ENCODE data around the gene XRRA1.
"Not testable (repeated sequence)": the region's sequence is repeated elsewhere in the genome, so short reads cannot be mapped to it uniquely, and the experiment has no call there.

The XRRA1 gene

DNA sequence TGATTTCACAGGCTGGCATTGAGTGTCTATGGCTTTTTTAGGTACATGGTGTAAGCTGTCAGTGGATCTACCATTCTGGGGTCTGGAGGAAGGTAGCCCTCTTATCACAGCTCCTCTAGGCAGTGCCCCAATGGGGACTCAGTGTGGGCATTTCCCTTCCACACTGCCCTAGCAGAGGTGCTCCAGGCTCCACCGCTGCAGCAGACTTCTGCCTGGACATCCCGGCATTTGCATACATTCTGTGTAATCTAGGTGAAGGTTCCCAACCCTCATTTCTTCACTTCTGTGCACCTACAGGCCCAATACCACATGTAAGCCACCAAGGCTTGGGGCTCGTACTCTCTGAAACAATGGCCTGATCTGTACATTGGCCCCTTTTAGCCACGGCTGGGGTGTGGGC, 122.0 kb downstream of the XRRA1 start:
- DNase-seq (ENCODE audit: low spot score) = no peak

DNA sequence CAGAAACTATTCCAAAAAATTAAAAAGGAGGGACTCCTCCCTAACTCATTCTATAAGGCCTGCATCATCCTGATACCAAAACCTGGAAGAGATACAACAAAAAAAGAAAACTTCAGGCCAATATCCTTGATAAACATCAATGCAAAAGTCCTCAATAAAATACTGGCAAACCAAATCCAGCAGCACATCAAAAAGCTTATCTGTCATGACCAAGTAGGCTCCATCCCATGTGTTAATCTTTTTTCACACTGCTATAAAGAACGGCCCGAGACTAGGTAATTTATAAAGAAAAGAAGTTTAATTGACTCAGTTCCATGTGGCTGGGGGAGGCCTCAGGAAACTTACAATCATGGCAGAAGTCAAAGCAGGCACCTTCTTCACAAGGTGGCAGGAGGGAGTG, 123.3 kb downstream of the XRRA1 start:
- not testable (repeated sequence) for DNase-seq (ENCODE audit: low spot score)

DNA sequence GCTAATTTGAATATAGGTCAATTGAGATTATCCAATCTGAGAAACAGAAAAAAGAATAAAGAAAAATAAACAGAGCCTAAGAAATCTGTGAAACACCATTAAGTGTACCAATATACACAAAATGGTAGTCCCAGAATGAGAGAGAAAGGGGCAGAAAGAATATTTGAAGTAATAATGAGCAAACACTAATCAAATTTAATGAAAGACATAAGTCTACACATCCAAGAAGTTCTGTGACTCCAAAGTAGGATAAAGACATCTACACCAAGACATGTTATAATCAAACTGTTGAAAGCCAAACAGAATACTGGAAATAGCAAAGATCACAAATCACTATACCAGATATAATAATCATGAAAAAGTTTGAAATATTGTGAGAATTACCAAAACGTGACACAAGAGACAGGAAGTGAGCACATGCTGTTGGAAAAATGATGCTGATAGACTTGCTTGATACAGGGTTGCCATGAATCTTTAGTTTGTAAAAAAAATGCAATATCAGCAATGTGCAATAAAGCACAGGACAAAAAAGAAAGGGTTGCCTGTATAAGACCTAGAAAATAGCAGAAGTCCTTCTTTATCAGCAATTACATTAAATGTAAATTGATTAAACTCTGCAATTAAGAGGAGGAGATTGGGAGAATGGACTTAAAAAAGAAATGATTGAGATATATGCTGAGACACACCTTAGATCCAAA, 124.5 kb downstream of the XRRA1 start:
- DNase-seq (ENCODE audit: low spot score) = no peak

DNA sequence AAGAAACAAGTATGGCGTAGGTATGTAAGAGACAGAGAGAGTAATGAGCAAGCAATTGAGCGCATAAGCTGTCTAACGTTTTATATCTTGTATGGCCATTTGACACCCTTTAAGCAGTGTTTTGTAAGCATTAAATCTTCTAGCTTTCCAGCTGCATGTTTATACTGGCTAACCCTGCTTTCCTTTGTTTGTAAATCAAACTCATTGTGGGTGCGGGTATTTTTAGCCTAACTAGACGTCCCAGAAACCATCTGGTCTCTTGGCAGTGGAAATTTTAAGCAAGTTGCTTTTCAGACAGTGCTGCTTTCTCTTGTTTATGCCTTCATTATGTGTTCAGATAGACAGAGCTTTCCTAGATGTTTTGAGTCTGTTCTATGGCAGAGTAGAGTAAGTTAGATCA, 126.7 kb downstream of the XRRA1 start:
- no peak for DNase-seq (ENCODE audit: low spot score)

DNA sequence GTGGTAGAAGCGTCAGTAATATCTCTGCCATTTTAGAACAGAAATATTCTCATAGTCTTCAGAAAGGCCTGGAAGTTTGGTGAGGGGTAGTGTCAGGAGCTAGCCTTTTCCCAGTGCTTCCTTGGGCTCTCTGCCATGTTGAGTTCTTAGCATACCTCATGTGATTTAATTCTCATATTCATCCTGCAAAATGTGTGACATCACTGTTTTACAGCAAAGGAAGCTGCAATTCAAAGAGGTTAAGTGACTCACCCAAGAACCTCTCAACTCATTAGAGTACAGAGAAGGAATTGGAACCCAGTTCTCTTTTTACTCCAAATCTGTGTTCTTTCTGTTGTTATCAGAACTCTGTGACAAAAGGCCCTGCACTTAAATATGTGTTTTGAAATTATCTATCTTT, 128.1 kb downstream of the XRRA1 start:
- DNase-seq (ENCODE audit: low spot score) = no peak

DNA sequence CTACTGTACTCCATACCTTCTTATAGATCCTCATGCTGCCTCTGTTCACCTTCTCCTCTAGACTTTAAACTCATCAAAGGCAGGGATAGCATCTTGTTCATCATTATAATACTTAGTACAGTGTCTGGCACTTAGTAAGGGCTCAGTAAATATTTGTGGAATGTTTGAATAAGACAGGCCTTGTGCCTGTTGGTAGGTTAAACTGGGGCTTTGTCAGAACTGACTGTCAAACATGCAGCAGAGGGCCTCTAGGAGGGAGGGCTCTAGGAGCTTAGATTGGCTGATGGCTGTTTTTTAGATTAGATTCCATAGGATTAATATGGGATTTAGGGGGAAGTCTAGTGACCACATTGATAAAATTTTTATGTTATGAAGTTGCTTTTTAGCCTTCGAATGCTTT, 129.5 kb downstream of the XRRA1 start:
- no peak for DNase-seq (ENCODE audit: low spot score)

DNA sequence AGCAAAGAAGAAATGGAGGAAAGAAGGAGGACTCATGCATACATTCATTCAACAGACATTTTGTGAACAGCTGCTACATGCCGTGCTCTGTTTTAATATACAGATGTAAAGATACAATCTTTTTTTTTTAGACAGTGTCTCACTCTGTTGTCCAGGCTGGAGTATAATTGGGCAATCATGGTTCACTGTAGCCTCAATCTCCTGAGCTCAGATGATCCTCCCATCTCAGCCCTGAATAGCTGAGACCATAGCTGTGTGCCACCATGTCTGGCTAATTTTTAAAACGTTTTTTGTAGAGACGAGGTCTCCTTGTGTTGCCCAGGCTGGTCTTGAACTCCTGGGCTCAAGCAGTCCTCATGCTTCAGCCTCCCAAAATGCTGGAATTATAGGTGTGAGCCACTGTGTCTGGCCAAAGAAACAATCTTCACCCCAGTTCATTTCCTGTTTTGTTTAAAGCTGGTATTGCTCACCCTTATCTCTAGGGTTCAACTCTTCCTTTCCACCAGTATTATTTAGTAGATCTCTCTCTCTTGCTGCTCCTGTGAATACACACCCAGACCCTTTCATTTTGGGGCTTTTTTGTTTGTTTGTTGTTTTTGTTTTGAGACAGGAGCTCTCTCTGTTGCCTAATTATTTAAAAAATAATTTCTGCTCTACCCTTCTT, 130.5 kb downstream of the XRRA1 start:
- DNase-seq (ENCODE audit: low spot score) = no peak

DNA sequence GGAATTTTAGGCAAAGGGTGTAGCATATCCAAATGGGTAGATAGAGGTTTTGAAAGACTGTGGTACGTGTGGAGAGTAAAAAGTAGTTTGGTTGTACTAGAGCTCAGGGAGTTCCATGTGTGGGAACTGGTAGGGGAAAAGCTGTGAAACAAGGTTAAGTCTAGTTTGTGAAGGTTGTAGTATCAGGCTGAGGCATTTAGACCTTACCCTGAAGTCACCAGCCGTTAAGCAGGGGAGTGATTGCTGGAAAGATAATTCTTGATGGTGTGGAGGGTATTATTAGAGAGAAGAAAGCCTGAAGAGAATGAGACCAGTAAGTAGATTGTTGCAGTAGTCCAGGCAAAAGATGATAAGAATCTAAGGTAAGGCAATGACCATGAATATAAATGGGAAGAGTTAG, 132.2 kb downstream of the XRRA1 start:
- DNase-seq (ENCODE audit: low spot score) = no peak

DNA sequence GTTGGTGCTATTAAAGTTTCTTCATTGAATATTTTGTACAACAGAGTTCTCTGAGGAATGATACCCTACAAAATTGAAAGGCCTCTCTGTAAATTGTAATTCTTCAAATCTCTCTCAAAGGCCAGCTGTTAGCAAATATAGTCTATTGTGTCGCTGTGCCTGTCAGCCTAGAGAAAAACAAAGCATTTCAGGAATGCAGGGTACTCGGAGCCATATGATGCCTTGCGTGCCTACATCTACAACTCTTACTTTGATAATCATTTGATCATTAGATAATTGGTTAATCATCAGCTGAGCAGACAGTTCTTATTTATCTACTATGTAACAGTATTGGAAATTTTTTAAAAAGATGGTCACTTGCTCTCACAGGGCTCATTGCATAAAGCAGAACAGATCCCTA, 132.9 kb downstream of the XRRA1 start:
- no peak for DNase-seq (ENCODE audit: low spot score)

DNA sequence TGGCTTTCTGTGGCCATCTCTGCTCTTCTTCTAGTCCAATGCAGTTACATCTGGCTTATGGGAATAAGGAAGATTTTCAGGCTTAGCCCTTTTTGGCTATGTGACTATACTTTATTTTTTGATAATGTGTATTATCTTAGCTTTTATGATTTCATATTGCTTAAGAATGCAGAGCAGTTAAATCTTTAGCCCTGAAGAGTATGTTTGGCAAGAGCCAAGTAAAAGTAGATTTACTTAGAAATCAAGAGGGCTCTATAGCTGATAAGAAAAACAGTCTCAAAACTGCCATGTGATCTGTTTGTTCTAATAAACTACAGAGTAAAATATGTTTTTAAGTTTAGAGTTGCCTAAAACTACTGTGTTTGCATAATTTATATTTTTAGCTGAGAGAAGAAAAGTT, 139.1 kb downstream of the XRRA1 start:
- no peak for DNase-seq (ENCODE audit: low spot score)

DNA sequence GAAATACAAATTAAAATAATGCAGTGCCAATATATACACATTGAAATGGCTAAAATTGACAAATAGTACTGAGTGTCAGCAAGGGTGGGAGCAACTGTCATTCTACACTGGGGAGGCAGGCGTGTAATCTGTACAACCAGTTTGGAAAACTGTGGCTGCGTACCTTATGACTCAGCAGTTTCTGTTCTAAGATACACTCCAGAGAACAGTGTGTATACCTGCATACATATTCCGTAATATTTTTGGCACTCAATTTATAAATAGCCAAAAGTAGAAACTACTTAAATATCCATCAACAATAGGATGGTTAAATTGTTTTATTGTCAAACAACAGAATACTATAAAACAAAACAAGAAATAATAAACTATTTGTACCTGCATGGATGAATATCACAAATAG, 142.6 kb downstream of the XRRA1 start:
- no peak for DNase-seq (ENCODE audit: low spot score)

DNA sequence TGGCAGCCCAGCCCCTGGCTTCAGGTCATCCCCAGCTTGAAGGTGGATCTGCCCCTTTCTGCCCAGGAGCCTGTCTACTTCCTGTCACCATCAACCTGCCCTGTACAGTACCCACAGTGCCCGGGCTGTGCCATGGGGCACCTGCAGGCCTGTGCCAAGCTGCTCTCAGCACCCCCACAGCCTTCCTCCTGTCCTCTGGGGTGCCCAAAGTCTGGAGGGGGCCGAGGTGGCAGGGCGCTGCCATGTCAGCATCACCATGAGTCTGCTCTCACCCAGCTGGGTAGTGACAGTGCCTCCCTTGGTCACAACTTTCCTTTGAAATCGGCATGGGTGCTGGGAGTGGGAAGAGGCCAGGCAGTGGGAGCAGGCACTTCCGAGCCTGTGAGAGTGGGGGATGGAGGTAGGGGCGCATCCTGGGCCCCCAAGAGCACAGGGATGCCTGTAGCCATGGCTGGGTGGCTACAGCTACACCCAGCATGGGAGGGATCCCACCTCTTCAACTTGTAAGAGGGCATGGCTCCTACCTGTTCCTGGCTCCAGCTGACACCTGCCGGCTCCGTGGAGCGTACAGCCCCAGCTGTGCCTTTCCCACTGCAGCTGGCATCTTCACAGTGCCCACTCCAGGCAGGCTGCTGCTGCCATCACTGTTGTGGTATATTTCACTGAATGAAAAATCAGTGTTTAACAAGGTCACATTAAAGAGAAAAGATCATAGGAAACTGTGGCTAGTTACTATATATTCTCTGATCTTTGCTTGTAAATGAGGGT, 157.4 kb downstream of the XRRA1 start:
- DNase-seq (ENCODE audit: low spot score) = no peak

All from CD4-positive, alpha-beta T cell treated with Interleukin-15 for 4 hours (primary cell).